Liver (tissue), 9 donors: ENCODE results near the gene EFNA3. TPM values are rescaled to one million over a fixed set of nuclear protein-coding genes. Genes with fewer than 3 reads are reported as not detected.

ENCODE experiments used
- DNase-seq: peaks from one replicate; pipeline ENCODE4 v3.0.0-alpha.2; 2017; ENCODE audit warnings: low spot score
- H3K27ac ChIP-seq, 2 donors: one replicate each; pipeline ENCODE4 v1.7.0; 2013; ENCODE audit warnings: inconsistent platforms in 2 of 2, low read length in 2 of 2, control low read depth in 1 of 2, low read depth in 1 of 2, mild to moderate bottlenecking in 1 of 2
- H3K27me3 ChIP-seq, 4 donors: one replicate each; pipeline versions ENCODE4 v1.6.1 to v1.7.0; 2013; ENCODE audit warnings: low read length in 3 of 4, inconsistent platforms in 1 of 4, mild to moderate bottlenecking in 1 of 4, moderate library complexity in 1 of 4; ENCODE audit not compliant: control insufficient read depth in 4 of 4, insufficient read depth in 4 of 4
- H3K36me3 ChIP-seq, 4 donors: one replicate each; pipeline versions ENCODE4 v1.6.1 to v1.7.0; 2013; ENCODE audit warnings: low read length in 3 of 4, mild to moderate bottlenecking in 3 of 4, low read depth in 1 of 4, moderate library complexity in 1 of 4; ENCODE audit not compliant: control insufficient read depth in 4 of 4, insufficient read depth in 3 of 4
- H3K4me1 ChIP-seq, 4 donors: one replicate each; pipeline versions ENCODE4 v1.6.1 to v1.7.0; 2013; ENCODE audit warnings: low read length in 3 of 4, mild to moderate bottlenecking in 3 of 4, moderate library complexity in 1 of 4; ENCODE audit not compliant: control insufficient read depth in 4 of 4, insufficient read depth in 4 of 4
- H3K4me3 ChIP-seq, 3 donors: one replicate each; pipeline versions ENCODE4 v1.6.1 to v1.7.0; 2013; ENCODE audit warnings: low read length in 3 of 3, control low read depth in 1 of 3, low read depth in 1 of 3, mild to moderate bottlenecking in 1 of 3
- H3K9ac ChIP-seq, 2 donors: one replicate each; pipeline ENCODE4 v1.7.0; 2013; ENCODE audit warnings: low read length in 2 of 2, mild to moderate bottlenecking in 2 of 2, moderate library complexity in 2 of 2, control low read depth in 1 of 2, low read depth in 1 of 2
- H3K9me3 ChIP-seq, 4 donors: one replicate each; pipeline versions ENCODE4 v1.6.1 to v1.7.0; 2013; ENCODE audit warnings: low read length in 3 of 4; ENCODE audit not compliant: control insufficient read depth in 4 of 4
- EGR1 ChIP-seq, 2 donors: IDR thresholded peaks; 2 replicates each; pipeline ENCODE4 v1.6.1; 2016 to 2018; ENCODE audit warnings: antibody characterized with exemption in 2 of 2, low read depth in 2 of 2
- FOXA1 ChIP-seq: IDR thresholded peaks from 2 replicates; pipeline ENCODE4 v1.6.1; 2016; ENCODE audit warnings: antibody characterized with exemption
- FOXA2 ChIP-seq: IDR thresholded peaks from 2 replicates; pipeline ENCODE4 v1.6.1; 2016; ENCODE audit warnings: antibody characterized with exemption
- GABPA ChIP-seq, 2 donors: IDR thresholded peaks in 1 of 2; conservative IDR thresholded peaks in 1 of 2; 2 replicates each; pipeline ENCODE4 v1.6.1; 2016; ENCODE audit warnings: antibody characterized with exemption in 2 of 2, mild to moderate bottlenecking in 1 of 2, moderate library complexity in 1 of 2
- HNF4A ChIP-seq, 2 donors: conservative IDR thresholded peaks; 2 replicates each; pipeline ENCODE4 v1.6.1; 2016; ENCODE audit warnings: antibody characterized with exemption in 2 of 2, mild to moderate bottlenecking in 2 of 2
- HNF4G ChIP-seq: IDR thresholded peaks from 2 replicates; pipeline ENCODE4 v1.6.1; 2016; ENCODE audit warnings: antibody characterized with exemption
- JUND ChIP-seq, 2 donors: IDR thresholded peaks; 2 replicates each; pipeline ENCODE4 v1.6.1; 2016; ENCODE audit warnings: antibody characterized with exemption in 2 of 2
- MAX ChIP-seq: IDR thresholded peaks from 2 replicates; pipeline ENCODE4 v1.6.1; 2016; ENCODE audit warnings: antibody characterized with exemption
- NR2F2 ChIP-seq: IDR thresholded peaks from 2 replicates; pipeline ENCODE4 v1.6.1; 2016; ENCODE audit warnings: antibody characterized with exemption
- RAD21 ChIP-seq, 2 donors: IDR thresholded peaks; 2 replicates each; pipeline ENCODE4 v1.6.1; 2016; ENCODE audit warnings: antibody characterized with exemption in 2 of 2, mild to moderate bottlenecking in 2 of 2
- REST ChIP-seq: IDR thresholded peaks from 2 replicates; pipeline ENCODE4 v1.6.1; 2016; ENCODE audit warnings: antibody characterized with exemption, mild to moderate bottlenecking
- RXRA ChIP-seq, 2 donors: IDR thresholded peaks; 2 replicates each; pipeline ENCODE4 v1.6.1; 2017 to 2018; ENCODE audit warnings: antibody characterized with exemption in 2 of 2, mild to moderate bottlenecking in 1 of 2
- SP1 ChIP-seq: IDR thresholded peaks from 2 replicates; pipeline ENCODE4 v1.6.1; 2018; ENCODE audit warnings: antibody characterized with exemption, mild to moderate bottlenecking
- TAF1 ChIP-seq: conservative IDR thresholded peaks from 2 replicates; pipeline ENCODE4 v1.6.1; 2016; ENCODE audit warnings: antibody characterized with exemption, mild to moderate bottlenecking
- YY1 ChIP-seq: IDR thresholded peaks from 2 replicates; pipeline ENCODE4 v1.6.1; 2016; ENCODE audit warnings: antibody characterized with exemption, mild to moderate bottlenecking
- WGBS: extraction: QIAGEN DNeasy Blood & Tissue Kit; methylation state at CpG from one replicate; pipeline ENCODE4 v1.1.7; 2013; 5-methylcytosine and 5-hydroxymethylcytosine counted together
- polyA plus RNA-seq, 2 donors: library from polyadenylated mRNA; stranded (reverse) in 1 of 2; unstranded in 1 of 2; fragments of 200-250 nt in 1 of 2; fragments of >200 nt in 1 of 2; fragmentation: Nextera tagmentation in 1 of 2; extraction: Ambion mirVana in 1 of 2; gene quantifications; one replicate each; pipeline versions ENCODE4 v1.2.1 to v1.2.3, GENCODE V29; 2013 to 2015
- total RNA-seq, 2 donors: library from RNA; depleted of rRNA; stranded (reverse); fragments of >200 nt; gene quantifications; one replicate each; pipeline ENCODE4 v1.2.3, GENCODE V29; 2014
- TF ChIP-seq, protein P1 (sequence below): IDR thresholded peaks from 2 replicates; pipeline ENCODE4 v1.6.1; 2016; ENCODE audit warnings: antibody characterized with exemption
- TF ChIP-seq, protein P2 (sequence below): fragments of 150-350 bp; IDR thresholded peaks from 2 replicates; pipeline ENCODE4 v1.5.1; 2017; ENCODE audit warnings: improper control_type of control experiment, low read depth, low read length; ENCODE audit not compliant: missing input control
- TF ChIP-seq, protein P3 (sequence below): IDR thresholded peaks from 2 replicates; pipeline ENCODE4 v1.6.1; 2016; ENCODE audit warnings: antibody characterized with exemption
- donor health status: healthy.
- donor health status: healthy.
- donor health status: healthy.
- donor health status: healthy.
- donor health status: healthy.

Gene EFNA3
- total and polyA plus RNA-seq, 4 donors = 0.47 to 3.7 (median 1.1) TPM

DNA sequence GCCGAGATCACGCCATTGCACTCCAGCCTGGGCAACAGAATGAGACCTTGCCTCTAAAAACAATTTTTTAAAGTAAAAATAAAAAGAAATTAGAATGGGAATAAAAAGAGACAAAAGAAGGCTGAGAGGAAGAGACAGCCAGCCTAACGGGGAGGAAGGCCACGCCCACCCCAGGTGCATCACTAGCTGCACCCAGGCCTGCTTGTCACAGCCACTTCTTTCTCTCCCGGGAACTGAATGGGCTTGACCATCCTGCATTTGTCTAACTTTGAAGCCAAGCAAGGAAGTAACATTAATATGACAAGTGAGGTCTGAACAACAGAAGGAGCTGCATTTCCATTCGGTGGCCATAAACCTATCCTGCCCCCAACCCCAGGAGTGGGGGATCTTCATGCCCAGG, 28.2 kb downstream of the EFNA3 start:
- H3K4me1 ChIP-seq = peaks cover 3 to 46% (median 15%) of the 10 kb centered on the region in 4 donors
- DNase-seq = no peak
- H3K4me3 ChIP-seq = no peak overlapping the region
- no peaks in the 10 kb centered on the region for H3K27me3 ChIP-seq
- 59% methylated on average over 6 of the region's 6 CpGs for WGBS
- peak overlapping the region; percentile 95 to 100 for H3K27ac ChIP-seq
- TF ChIP-seq FOXA2 (no peak), YY1 (no peak), RAD21 (IDR thresholded peaks at IDR 0.05) (no peak), NR2F2 (no peak), FOXA1 (no peak)
- peak overlapping the region; percentile 52 to 96 for H3K9ac ChIP-seq
- H3K36me3 ChIP-seq = no peaks in the 10 kb centered on the region
- H3K9me3 ChIP-seq = no peaks in the 10 kb centered on the region

GRCh38 chr1:155107309-155108264, 28.9 kb downstream of the EFNA3 start:
- no peaks in the 10 kb centered on the region for H3K27me3 ChIP-seq
- H3K9ac ChIP-seq = peak overlapping the region; percentile 96 to 97

More at GRCh38 chr1:155107309-155108264, 28.9 kb downstream of the EFNA3 start:
- Histone ChIP-seq H3K4me1 (peaks cover 3 to 41% (median 15%) of the 10 kb centered on the region in 4 donors), H3K36me3 (no peaks in the 10 kb centered on the region), H3K27ac (peak overlapping the region; percentile 95 to 100), H3K9me3 (no peaks in the 10 kb centered on the region), H3K4me3 (peak overlapping the region; percentile 5 to 35 (median 30))
- DNase-seq = no peak
- 31% methylated on average over 12 of the region's 12 CpGs for WGBS
- peak in 1 of 2 donors; percentile 50 for TF ChIP-seq JUND (IDR thresholded peaks at IDR 0.05)
- TF ChIP-seq REST = peak; percentile 57
- peak; percentile 48 for TF ChIP-seq TAF1
- TF ChIP-seq YY1 = peak; percentile 86
- TF ChIP-seq FOXA2 = peak; percentile 74
- peak in 1 of 2 donors; percentile 58 for TF ChIP-seq EGR1 (IDR thresholded peaks at IDR 0.05; ENCODE audit: low read depth in 2 of 2)
- peak in 1 of 2 donors; percentile 20 for TF ChIP-seq GABPA (IDR thresholded peaks at IDR 0.05 in 1 of 2, conservative IDR thresholded peaks at IDR 0.05 in 1 of 2)
- TF ChIP-seq MAX = peak; percentile 70
- peak; percentile 95 to 97 for TF ChIP-seq HNF4A (conservative IDR thresholded peaks at IDR 0.05)
- TF ChIP-seq SP1 = peak; percentile 97
- TF ChIP-seq HNF4G = peak; percentile 93
- no peak for TF ChIP-seq FOXA1
- TF ChIP-seq, protein P1, sequence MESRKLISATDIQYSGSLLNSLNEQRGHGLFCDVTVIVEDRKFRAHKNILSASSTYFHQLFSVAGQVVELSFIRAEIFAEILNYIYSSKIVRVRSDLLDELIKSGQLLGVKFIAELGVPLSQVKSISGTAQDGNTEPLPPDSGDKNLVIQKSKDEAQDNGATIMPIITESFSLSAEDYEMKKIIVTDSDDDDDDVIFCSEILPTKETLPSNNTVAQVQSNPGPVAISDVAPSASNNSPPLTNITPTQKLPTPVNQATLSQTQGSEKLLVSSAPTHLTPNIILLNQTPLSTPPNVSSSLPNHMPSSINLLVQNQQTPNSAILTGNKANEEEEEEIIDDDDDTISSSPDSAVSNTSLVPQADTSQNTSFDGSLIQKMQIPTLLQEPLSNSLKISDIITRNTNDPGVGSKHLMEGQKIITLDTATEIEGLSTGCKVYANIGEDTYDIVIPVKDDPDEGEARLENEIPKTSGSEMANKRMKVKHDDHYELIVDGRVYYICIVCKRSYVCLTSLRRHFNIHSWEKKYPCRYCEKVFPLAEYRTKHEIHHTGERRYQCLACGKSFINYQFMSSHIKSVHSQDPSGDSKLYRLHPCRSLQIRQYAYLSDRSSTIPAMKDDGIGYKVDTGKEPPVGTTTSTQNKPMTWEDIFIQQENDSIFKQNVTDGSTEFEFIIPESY = peak; percentile 72
- TF ChIP-seq, protein P2, sequence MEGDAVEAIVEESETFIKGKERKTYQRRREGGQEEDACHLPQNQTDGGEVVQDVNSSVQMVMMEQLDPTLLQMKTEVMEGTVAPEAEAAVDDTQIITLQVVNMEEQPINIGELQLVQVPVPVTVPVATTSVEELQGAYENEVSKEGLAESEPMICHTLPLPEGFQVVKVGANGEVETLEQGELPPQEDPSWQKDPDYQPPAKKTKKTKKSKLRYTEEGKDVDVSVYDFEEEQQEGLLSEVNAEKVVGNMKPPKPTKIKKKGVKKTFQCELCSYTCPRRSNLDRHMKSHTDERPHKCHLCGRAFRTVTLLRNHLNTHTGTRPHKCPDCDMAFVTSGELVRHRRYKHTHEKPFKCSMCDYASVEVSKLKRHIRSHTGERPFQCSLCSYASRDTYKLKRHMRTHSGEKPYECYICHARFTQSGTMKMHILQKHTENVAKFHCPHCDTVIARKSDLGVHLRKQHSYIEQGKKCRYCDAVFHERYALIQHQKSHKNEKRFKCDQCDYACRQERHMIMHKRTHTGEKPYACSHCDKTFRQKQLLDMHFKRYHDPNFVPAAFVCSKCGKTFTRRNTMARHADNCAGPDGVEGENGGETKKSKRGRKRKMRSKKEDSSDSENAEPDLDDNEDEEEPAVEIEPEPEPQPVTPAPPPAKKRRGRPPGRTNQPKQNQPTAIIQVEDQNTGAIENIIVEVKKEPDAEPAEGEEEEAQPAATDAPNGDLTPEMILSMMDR = no peak
- TF ChIP-seq, protein P3, sequence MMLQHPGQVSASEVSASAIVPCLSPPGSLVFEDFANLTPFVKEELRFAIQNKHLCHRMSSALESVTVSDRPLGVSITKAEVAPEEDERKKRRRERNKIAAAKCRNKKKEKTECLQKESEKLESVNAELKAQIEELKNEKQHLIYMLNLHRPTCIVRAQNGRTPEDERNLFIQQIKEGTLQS = peak; percentile 17
- TF ChIP-seq RAD21 (IDR thresholded peaks at IDR 0.05) = peak; percentile 13 to 57
- peak; percentile 74 to 93 for TF ChIP-seq RXRA (IDR thresholded peaks at IDR 0.05)
- no peak for TF ChIP-seq NR2F2
